ENCODE results near the gene ATOSA. TPM values are rescaled to one million over a fixed set of nuclear protein-coding genes. Genes with fewer than 3 reads are reported as not detected.

ATOSA gene
- total RNA-seq, 1 experiment from 2014 or later = 21.8 TPM

GRCh38 chr15:52667597-52667996 lies 11.6 kb downstream of the ATOSA start:
- intact Hi-C loops (cut with micrococcal nuclease; ENCODE audit: unreplicated experiment) = no loop called here
- Mint-ChIP-seq H3K36me3 (ENCODE audit: insufficient read depth, unreplicated experiment) (no peaks in the 10 kb centered on the region), H3K4me3 (ENCODE audit: low read depth, unreplicated experiment) (no peak overlapping the region), H3K27ac (ENCODE audit: unreplicated experiment) (no peak overlapping the region), H3K4me1 (ENCODE audit: low read depth, unreplicated experiment) (no peaks in the 10 kb centered on the region), H3K27me3 (ENCODE audit: unreplicated experiment) (no peaks in the 10 kb centered on the region), H3K9me3 (ENCODE audit: low read depth, unreplicated experiment) (no peaks in the 10 kb centered on the region)
- BruUV-seq (replicated peaks) = no TSS peak
- no peak for TF ChIP-seq CTCF (IDR thresholded peaks at IDR 0.05; ENCODE audit: unreplicated experiment)
- no peak for DNase-seq
- CTCF ChIA-PET = interaction anchor here (0.6 kb wide), 1 partner anchor 24 kb away, joined by 5 read pairs; no protein-coding TSS in a partner anchor

GRCh38 chr15:52663536-52664294 lies 15.5 kb downstream of the ATOSA start:
- H3K9me3 Mint-ChIP-seq (ENCODE audit: low read depth, unreplicated experiment) = no peaks in the 10 kb centered on the region
- BruUV-seq (replicated peaks) = no TSS peak
- no peak overlapping the region for H3K27ac Mint-ChIP-seq (ENCODE audit: unreplicated experiment)
- TF ChIP-seq CTCF (IDR thresholded peaks at IDR 0.05; ENCODE audit: unreplicated experiment) = no peak
- CTCF ChIA-PET = no interaction called here
- H3K4me3 Mint-ChIP-seq (ENCODE audit: low read depth, unreplicated experiment) = no peak overlapping the region
- no peak for DNase-seq
- no peaks in the 10 kb centered on the region for H3K27me3 Mint-ChIP-seq (ENCODE audit: unreplicated experiment)
- H3K36me3 Mint-ChIP-seq (ENCODE audit: insufficient read depth, unreplicated experiment) = no peaks in the 10 kb centered on the region
- intact Hi-C loops (cut with micrococcal nuclease; ENCODE audit: unreplicated experiment) = no loop called here
- H3K4me1 Mint-ChIP-seq (ENCODE audit: low read depth, unreplicated experiment) = no peaks in the 10 kb centered on the region

GRCh38 chr15:52661909-52662308 lies 17.3 kb downstream of the ATOSA start:
- H3K27me3 Mint-ChIP-seq (ENCODE audit: unreplicated experiment) = no peaks in the 10 kb centered on the region
- CTCF ChIA-PET = interaction anchor here (0.7 kb wide), 2 partner anchors 15 to 121 kb away, joined by 4 to 8 read pairs; no protein-coding TSS in a partner anchor
- H3K27ac Mint-ChIP-seq (ENCODE audit: unreplicated experiment) = no peak overlapping the region
- H3K4me3 Mint-ChIP-seq (ENCODE audit: low read depth, unreplicated experiment) = no peak overlapping the region
- no TSS peak for BruUV-seq (replicated peaks)
- DNase-seq = no peak
- no peaks in the 10 kb centered on the region for H3K9me3 Mint-ChIP-seq (ENCODE audit: low read depth, unreplicated experiment)
- intact Hi-C loops (cut with micrococcal nuclease; ENCODE audit: unreplicated experiment) = no loop called here
- H3K36me3 Mint-ChIP-seq (ENCODE audit: insufficient read depth, unreplicated experiment) = no peaks in the 10 kb centered on the region
- TF ChIP-seq CTCF (IDR thresholded peaks at IDR 0.05; ENCODE audit: unreplicated experiment) = no peak
- no peaks in the 10 kb centered on the region for H3K4me1 Mint-ChIP-seq (ENCODE audit: low read depth, unreplicated experiment)

GRCh38 chr15:52660192-52660591 lies 19.0 kb downstream of the ATOSA start:
- no peak overlapping the region for H3K4me3 Mint-ChIP-seq (ENCODE audit: low read depth, unreplicated experiment)
- BruUV-seq (replicated peaks) = no TSS peak
- H3K27me3 Mint-ChIP-seq (ENCODE audit: unreplicated experiment) = no peaks in the 10 kb centered on the region
- intact Hi-C loops (cut with micrococcal nuclease; ENCODE audit: unreplicated experiment) = no loop called here
- H3K27ac Mint-ChIP-seq (ENCODE audit: unreplicated experiment) = no peak overlapping the region
- H3K4me1 Mint-ChIP-seq (ENCODE audit: low read depth, unreplicated experiment) = no peaks in the 10 kb centered on the region
- no peaks in the 10 kb centered on the region for H3K36me3 Mint-ChIP-seq (ENCODE audit: insufficient read depth, unreplicated experiment)
- no peak for DNase-seq
- CTCF ChIA-PET = no interaction called here
- H3K9me3 Mint-ChIP-seq (ENCODE audit: low read depth, unreplicated experiment) = no peaks in the 10 kb centered on the region
- TF ChIP-seq CTCF (IDR thresholded peaks at IDR 0.05; ENCODE audit: unreplicated experiment) = no peak
